ENCODE results near the gene IKZF3. TPM values are rescaled to one million over a fixed set of nuclear protein-coding genes. Genes with fewer than 3 reads are reported as not detected.
"Not testable (repeated sequence)": the region's sequence is repeated elsewhere in the genome, so short reads cannot be mapped to it uniquely, and the experiment has no call there.

The IKZF3 gene
- total and polyA plus RNA-seq, 4 donors: 0.03 to 2.8 (median 1.2) TPM

GRCh38 chr17:39772987-39773934 is 90.9 kb downstream of the IKZF3 start:
- DNase-seq (no peak), ATAC-seq (ENCODE audit: low FRiP score) (no peak)
- Histone ChIP-seq H3K9me3 (ENCODE audit: control insufficient read depth, low read length) (no peaks in the 10 kb centered on the region), H3K27me3 (ENCODE audit: control insufficient read depth in 1 of 2, insufficient read depth in 2 of 2, low read length in 1 of 2) (no peaks in the 10 kb centered on the region), H3K27ac (ENCODE audit: low read depth in 1 of 2, low read length in 2 of 2) (no peak overlapping the region), H3K4me3 (ENCODE audit: low read length in 2 of 2) (no peak overlapping the region), H3K4me1 (ENCODE audit: control insufficient read depth in 1 of 2, insufficient read depth in 2 of 2, low read length in 2 of 2) (no peaks in the 10 kb centered on the region), H3K36me3 (ENCODE audit: control insufficient read depth in 1 of 2, insufficient read depth in 2 of 2, low read length in 1 of 2) (no peaks in the 10 kb centered on the region)
- intact Hi-C loops (cut with DNase I): no loop called here
- 91 to 93% methylated on average over 7 of the region's 7 CpGs for WGBS, 2 donors

DNA sequence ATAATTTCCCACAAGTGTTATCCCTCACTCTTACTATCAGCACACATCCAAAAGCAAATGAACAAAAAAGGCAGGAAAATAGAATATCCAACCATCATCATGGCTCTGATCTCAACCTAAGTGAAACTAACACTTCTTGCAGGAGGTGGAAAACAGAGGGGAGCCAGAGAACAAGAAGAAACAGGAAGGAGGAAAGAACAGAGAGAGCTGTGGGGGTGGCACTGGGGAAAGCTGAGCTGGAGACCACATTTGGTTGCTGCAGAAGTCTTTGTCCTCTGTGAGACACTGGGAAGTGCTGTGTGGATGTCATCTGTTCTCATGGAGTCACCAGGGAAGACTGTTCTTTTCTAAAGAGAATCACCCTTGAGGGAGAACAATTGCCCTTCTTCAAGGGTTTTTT is 91.7 kb downstream of the IKZF3 start:
- Histone ChIP-seq H3K4me1 (ENCODE audit: control insufficient read depth in 1 of 2, insufficient read depth in 2 of 2, low read length in 2 of 2) (no peaks in the 10 kb centered on the region), H3K9me3 (ENCODE audit: control insufficient read depth, low read length) (no peaks in the 10 kb centered on the region), H3K36me3 (ENCODE audit: control insufficient read depth in 1 of 2, insufficient read depth in 2 of 2, low read length in 1 of 2) (no peaks in the 10 kb centered on the region), H3K4me3 (ENCODE audit: low read length in 2 of 2) (no peak overlapping the region), H3K27ac (ENCODE audit: low read depth in 1 of 2, low read length in 2 of 2) (no peak overlapping the region), H3K27me3 (ENCODE audit: control insufficient read depth in 1 of 2, insufficient read depth in 2 of 2, low read length in 1 of 2) (no peaks in the 10 kb centered on the region)
- intact Hi-C loops (cut with DNase I): no loop called here
- ATAC-seq (ENCODE audit: low FRiP score) (no peak), DNase-seq (no peak)

GRCh38 chr17:39769974-39770587 is 94.0 kb downstream of the IKZF3 start:
- H3K27me3 ChIP-seq (ENCODE audit: control insufficient read depth in 1 of 2, insufficient read depth in 2 of 2, low read length in 1 of 2): no peaks in the 10 kb centered on the region
- H3K4me1 ChIP-seq (ENCODE audit: control insufficient read depth in 1 of 2, insufficient read depth in 2 of 2, low read length in 2 of 2): no peaks in the 10 kb centered on the region
- no peaks in the 10 kb centered on the region for H3K36me3 ChIP-seq (ENCODE audit: control insufficient read depth in 1 of 2, insufficient read depth in 2 of 2, low read length in 1 of 2)
- H3K9me3 ChIP-seq (ENCODE audit: control insufficient read depth, low read length): no peaks in the 10 kb centered on the region
- WGBS, 2 donors: 53 to 58% methylated on average over 8 of the region's 8 CpGs
- intact Hi-C loops (cut with DNase I): no loop called here
- H3K4me3 ChIP-seq (ENCODE audit: low read length in 2 of 2): no peak overlapping the region
- no peak for DNase-seq
- H3K27ac ChIP-seq (ENCODE audit: low read depth in 1 of 2, low read length in 2 of 2): no peak overlapping the region
- ATAC-seq (ENCODE audit: low FRiP score): no peak

DNA sequence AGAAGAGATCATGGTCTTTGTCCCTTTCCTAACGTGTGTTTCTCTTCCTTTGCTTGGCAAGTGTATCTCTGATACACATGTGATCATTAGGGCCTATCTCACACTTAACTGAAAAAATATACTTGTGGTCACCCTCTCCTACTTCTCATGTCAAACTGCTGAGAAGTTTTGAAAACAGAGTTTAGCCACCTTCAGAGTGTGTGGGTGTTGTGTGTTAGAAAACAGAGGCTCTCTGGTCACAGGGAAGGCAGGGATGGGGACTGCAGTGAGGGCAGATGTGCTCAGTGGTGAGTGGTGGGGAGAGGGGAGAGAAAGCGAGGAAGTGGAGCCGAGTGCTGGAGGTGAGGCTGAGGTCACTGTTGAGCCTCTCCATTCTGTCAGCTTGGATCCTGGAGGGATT is 97.0 kb downstream of the IKZF3 start:
- H3K27ac ChIP-seq (ENCODE audit: low read depth in 1 of 2, low read length in 2 of 2): no peak overlapping the region
- no peaks in the 10 kb centered on the region for H3K27me3 ChIP-seq (ENCODE audit: control insufficient read depth in 1 of 2, insufficient read depth in 2 of 2, low read length in 1 of 2)
- H3K4me1 ChIP-seq (ENCODE audit: control insufficient read depth in 1 of 2, insufficient read depth in 2 of 2, low read length in 2 of 2): no peaks in the 10 kb centered on the region
- intact Hi-C loops (cut with DNase I): no loop called here
- H3K4me3 ChIP-seq (ENCODE audit: low read length in 2 of 2): no peak overlapping the region
- no peak for DNase-seq
- no peaks in the 10 kb centered on the region for H3K36me3 ChIP-seq (ENCODE audit: control insufficient read depth in 1 of 2, insufficient read depth in 2 of 2, low read length in 1 of 2)
- no peaks in the 10 kb centered on the region for H3K9me3 ChIP-seq (ENCODE audit: control insufficient read depth, low read length)
- no peak for ATAC-seq (ENCODE audit: low FRiP score)
- 74 to 80% methylated on average over 3 of the region's 3 CpGs for WGBS, 2 donors

GRCh38 chr17:39765766-39766165 is 98.3 kb downstream of the IKZF3 start:
- WGBS, 2 donors: 90 to 92% methylated on average over 18 of the region's 18 CpGs
- Histone ChIP-seq H3K4me3 (ENCODE audit: low read length in 2 of 2) (no peak overlapping the region), H3K27me3 (ENCODE audit: control insufficient read depth in 1 of 2, insufficient read depth in 2 of 2, low read length in 1 of 2) (no peaks in the 10 kb centered on the region), H3K36me3 (ENCODE audit: control insufficient read depth in 1 of 2, insufficient read depth in 2 of 2, low read length in 1 of 2) (no peaks in the 10 kb centered on the region), H3K27ac (ENCODE audit: low read depth in 1 of 2, low read length in 2 of 2) (no peak overlapping the region), H3K9me3 (ENCODE audit: control insufficient read depth, low read length) (no peaks in the 10 kb centered on the region), H3K4me1 (ENCODE audit: control insufficient read depth in 1 of 2, insufficient read depth in 2 of 2, low read length in 2 of 2) (no peaks in the 10 kb centered on the region)
- intact Hi-C loops (cut with DNase I): no loop called here
- DNase-seq (no peak), ATAC-seq (ENCODE audit: low FRiP score) (no peak)

GRCh38 chr17:39765175-39765574 is 98.9 kb downstream of the IKZF3 start:
- no peaks in the 10 kb centered on the region for H3K9me3 ChIP-seq (ENCODE audit: control insufficient read depth, low read length)
- 61 to 86% methylated on average over 3 of the region's 3 CpGs for WGBS, 2 donors
- no peaks in the 10 kb centered on the region for H3K27me3 ChIP-seq (ENCODE audit: control insufficient read depth in 1 of 2, insufficient read depth in 2 of 2, low read length in 1 of 2)
- H3K27ac ChIP-seq (ENCODE audit: low read depth in 1 of 2, low read length in 2 of 2): no peak overlapping the region
- no peak overlapping the region for H3K4me3 ChIP-seq (ENCODE audit: low read length in 2 of 2)
- no peak for ATAC-seq (ENCODE audit: low FRiP score)
- H3K4me1 ChIP-seq (ENCODE audit: control insufficient read depth in 1 of 2, insufficient read depth in 2 of 2, low read length in 2 of 2): no peaks in the 10 kb centered on the region
- intact Hi-C loops (cut with DNase I): no loop called here
- no peak for DNase-seq
- no peaks in the 10 kb centered on the region for H3K36me3 ChIP-seq (ENCODE audit: control insufficient read depth in 1 of 2, insufficient read depth in 2 of 2, low read length in 1 of 2)

DNA sequence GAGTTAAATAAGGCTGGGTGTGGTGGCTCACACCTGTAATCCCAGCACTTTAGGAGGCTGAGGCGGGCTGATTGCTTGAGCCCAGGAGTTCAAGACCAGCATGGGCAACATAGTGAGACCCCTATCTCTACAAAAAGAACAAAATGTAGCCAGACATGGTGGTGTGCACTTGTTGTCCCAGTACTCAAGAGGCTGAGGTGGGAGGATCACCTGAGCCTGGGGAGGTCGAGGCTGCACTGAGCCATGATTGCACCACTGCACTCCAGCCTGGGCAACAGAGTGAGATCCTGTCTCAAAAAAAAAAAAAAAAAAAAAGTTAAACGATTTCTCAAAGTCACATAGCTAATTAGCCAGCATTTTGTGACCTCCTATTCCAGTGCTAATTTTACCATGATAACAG is 99.9 kb downstream of the IKZF3 start:
- H3K27me3 ChIP-seq (ENCODE audit: control insufficient read depth in 1 of 2, insufficient read depth in 2 of 2, low read length in 1 of 2); ATAC-seq (ENCODE audit: low FRiP score); H3K4me1 ChIP-seq (ENCODE audit: control insufficient read depth in 1 of 2, insufficient read depth in 2 of 2, low read length in 2 of 2); H3K36me3 ChIP-seq (ENCODE audit: control insufficient read depth in 1 of 2, insufficient read depth in 2 of 2, low read length in 1 of 2); H3K27ac ChIP-seq (ENCODE audit: low read depth in 1 of 2, low read length in 2 of 2); H3K9me3 ChIP-seq (ENCODE audit: control insufficient read depth, low read length); DNase-seq; intact Hi-C loops (cut with DNase I); H3K4me3 ChIP-seq (ENCODE audit: low read length in 2 of 2): not testable (repeated sequence)
- WGBS, 2 donors: 85 to 91% methylated on average over 3 of the region's 3 CpGs

DNA sequence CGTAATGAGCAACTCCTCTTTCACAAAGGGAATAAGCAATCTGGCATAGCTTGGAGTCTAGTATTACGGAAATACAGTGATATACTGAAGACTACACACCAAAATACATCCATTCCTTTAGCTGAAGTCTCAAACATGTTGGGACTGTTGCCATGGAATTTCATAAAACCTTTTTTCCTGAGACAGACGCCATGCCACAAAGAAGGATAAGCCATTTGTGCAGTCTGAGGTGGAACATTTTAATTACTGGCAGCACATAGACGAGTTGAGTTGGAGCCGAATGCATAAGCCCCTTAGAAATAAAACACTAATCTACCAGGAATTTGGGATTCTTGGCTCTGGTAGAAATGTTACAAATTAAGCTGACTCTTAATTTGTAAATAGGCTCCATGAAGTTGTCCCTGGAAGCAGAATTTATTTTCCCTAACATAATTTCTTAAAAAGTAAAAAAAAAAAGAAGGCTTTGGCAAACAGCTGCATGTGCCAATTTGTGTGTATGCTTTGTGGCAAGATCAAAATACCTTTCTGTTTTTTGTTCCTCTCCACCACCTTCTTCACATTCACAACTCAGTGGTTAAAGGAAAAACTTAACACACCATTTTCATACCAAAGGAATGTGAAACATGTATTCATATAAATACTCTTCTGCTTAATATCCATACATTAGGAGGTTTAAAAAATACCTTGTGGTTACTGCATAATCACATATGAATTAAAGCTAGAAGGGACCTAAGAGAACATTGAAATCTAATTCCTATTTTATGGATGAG is 100.9 kb downstream of the IKZF3 start:
- Histone ChIP-seq H3K27ac (ENCODE audit: low read depth in 1 of 2, low read length in 2 of 2) (no peak overlapping the region), H3K36me3 (ENCODE audit: control insufficient read depth in 1 of 2, insufficient read depth in 2 of 2, low read length in 1 of 2) (no peaks in the 10 kb centered on the region), H3K4me3 (ENCODE audit: low read length in 2 of 2) (no peak overlapping the region), H3K4me1 (ENCODE audit: control insufficient read depth in 1 of 2, insufficient read depth in 2 of 2, low read length in 2 of 2) (no peaks in the 10 kb centered on the region), H3K27me3 (ENCODE audit: control insufficient read depth in 1 of 2, insufficient read depth in 2 of 2, low read length in 1 of 2) (no peaks in the 10 kb centered on the region), H3K9me3 (ENCODE audit: control insufficient read depth, low read length) (no peaks in the 10 kb centered on the region)
- intact Hi-C loops (cut with DNase I): no loop called here
- ATAC-seq (ENCODE audit: low FRiP score): no peak
- DNase-seq: no peak
- WGBS, 2 donors: 35 to 42% methylated on average over 5 of the region's 5 CpGs
